GM12864 (cell line): Measurements from ENCODE around the gene DNAH7.
"Not testable (repeated sequence)": the region's sequence is repeated elsewhere in the genome, so short reads cannot be mapped to it uniquely, and the experiment has no call there.

Experiments
- DNase-seq: peaks from one replicate; pipeline ENCODE4 v3.0.0-alpha.2; 2011; ENCODE audit warnings: low read depth
- H3K4me3 ChIP-seq: 2 replicates; pipeline ENCODE4 v1.5.1; 2011; ENCODE audit warnings: mild to moderate bottlenecking, low read depth, low read length, control low read depth
- CTCF ChIP-seq: IDR thresholded peaks from 2 replicates; pipeline ENCODE4 v1.5.1; 2011; ENCODE audit warnings: low read depth, mild to moderate bottlenecking, moderate library complexity, low read length, control low read depth, inconsistent platforms; ENCODE audit errors: missing control alignments

DNAH7 gene

GRCh38 chr2:195945056-195945455 is 123.6 kb downstream of the DNAH7 start:
- no peak for TF ChIP-seq CTCF

GRCh38 chr2:195937176-195937575 is 131.5 kb downstream of the DNAH7 start:
- H3K4me3 ChIP-seq = no peak overlapping the region
- TF ChIP-seq CTCF = no peak
- DNase-seq = no peak

More at GRCh38 chr2:195945056-195945455, 123.6 kb downstream of the DNAH7 start:
- H3K4me3 ChIP-seq = no peak overlapping the region
- DNase-seq = no peak

DNA sequence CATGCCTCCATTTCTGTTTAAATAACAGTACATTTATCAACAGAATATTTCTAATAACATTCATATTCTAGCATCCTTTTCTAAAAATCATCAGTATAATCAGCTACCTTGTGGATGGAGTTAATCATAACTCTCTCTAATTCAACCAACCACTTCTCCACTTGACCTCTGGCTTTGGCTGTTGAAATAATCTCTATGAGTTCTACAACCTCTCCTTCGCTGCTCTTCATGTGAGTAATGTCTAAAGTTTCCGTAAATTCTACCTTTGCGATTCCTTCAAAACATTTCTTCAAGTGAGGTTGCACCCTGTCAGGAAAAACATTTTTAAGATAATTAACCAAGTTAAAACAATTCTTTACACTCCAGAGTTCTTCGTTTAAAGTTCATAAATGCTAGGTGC is 134.2 kb downstream of the DNAH7 start:
- no peak overlapping the region for H3K4me3 ChIP-seq
- TF ChIP-seq CTCF = no peak
- no peak for DNase-seq

GRCh38 chr2:195929531-195929930 is 139.1 kb downstream of the DNAH7 start:
- DNase-seq = no peak
- no peak overlapping the region for H3K4me3 ChIP-seq
- no peak for TF ChIP-seq CTCF

- H3K4me3 ChIP-seq = no peak overlapping the region
- TF ChIP-seq CTCF = no peak
- no peak for DNase-seq
Measured at GRCh38 chr2:195925120-195925519, 143.5 kb downstream of the DNAH7 start.

DNA sequence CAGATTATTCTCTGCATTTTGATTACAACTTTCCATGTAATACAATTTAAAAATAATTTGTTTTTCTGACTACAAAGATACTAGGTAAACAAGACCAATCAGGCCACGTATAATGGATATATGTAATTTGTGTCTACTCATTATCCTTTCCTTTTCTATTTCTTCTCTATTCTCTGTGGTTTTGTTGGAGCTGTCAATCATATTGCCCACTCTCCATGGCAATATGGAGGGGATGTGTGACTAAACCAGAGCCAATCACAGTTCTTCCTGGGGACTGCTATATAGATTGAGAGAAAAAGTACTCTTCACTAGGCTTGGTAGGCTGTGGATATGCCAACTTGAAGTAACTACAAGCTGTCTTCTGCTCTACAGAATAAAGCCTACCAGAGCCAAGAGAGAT is 144.7 kb downstream of the DNAH7 start:
- no peak overlapping the region for H3K4me3 ChIP-seq
- no peak for TF ChIP-seq CTCF
- no peak for DNase-seq

DNA sequence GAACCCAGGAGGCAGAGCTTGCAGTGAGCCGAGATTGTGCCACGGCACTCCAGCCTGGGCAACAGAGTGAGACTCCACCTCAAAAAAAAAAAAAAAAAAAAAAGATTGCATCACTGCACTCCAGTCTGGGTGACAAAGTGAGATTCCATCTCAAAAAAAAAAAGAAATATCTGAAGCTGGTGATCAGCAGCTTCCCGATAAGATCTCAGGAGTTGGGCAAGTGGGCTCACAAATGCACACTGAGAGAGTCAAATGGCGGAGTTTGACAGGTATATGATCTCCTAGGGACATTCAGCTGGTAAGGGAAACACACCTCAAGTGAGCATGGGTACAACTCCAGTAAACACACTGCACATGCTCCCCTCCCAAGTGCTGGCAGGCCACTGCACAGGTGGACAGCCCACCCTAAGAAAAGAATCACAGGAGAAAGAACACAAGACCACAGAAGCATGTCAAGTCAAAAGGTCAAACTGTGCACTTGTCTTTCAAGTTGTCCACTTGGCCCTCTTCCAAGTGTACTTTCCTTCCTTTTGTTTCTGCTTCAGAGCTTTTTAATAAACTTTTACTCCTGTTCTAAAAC is 151.5 kb downstream of the DNAH7 start:
- not testable (repeated sequence) for DNase-seq, H3K4me3 ChIP-seq
